Measurements from ENCODE around the gene IPO11.
"Not testable (repeated sequence)": the region's sequence is repeated elsewhere in the genome, so short reads cannot be mapped to it uniquely, and the experiment has no call there.

The IPO11 gene

GRCh38 chr5:62513085-62513484, 100.5 kb downstream of the IPO11 start:
- not testable (repeated sequence) for DNase-seq (ENCODE audit: low read depth in 1 of 2, low spot score in 1 of 2)

DNA sequence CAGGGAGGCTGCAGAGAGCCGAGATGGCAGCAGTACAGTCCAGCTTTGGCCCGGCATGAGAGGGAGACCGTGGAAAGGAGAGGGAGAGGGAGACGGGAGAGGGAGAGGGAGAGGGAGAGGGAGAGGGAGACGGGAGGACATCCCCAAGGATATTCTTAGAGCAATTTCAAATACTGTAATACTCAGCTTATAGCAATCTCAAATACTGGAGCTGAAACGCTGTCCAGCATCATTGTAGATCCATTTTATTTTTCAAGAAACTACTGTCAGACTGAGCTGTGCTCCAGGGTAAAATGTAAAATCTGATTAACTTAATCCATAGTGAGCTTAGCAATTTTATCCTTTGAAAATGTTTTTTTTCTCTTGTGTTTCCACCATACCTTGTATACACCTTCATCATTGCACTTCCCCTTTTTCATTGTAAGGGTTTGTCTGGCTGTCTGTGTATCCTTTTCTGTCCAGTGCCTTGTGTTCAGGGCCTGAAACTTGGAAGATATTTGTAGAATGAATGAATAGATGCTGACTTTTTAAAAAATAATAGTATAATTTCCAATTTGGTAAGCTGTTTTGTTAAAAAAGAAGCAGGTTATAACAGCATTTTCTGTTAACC, 102.1 kb downstream of the IPO11 start:
- DNase-seq (ENCODE audit: low read depth in 1 of 2, low spot score in 1 of 2) = no peak

- DNase-seq (ENCODE audit: low read depth in 1 of 2, low spot score in 1 of 2) = not testable (repeated sequence)
These were observed 108.2 kb downstream of the IPO11 start for GRCh38 chr5:62520812-62521211.

DNA sequence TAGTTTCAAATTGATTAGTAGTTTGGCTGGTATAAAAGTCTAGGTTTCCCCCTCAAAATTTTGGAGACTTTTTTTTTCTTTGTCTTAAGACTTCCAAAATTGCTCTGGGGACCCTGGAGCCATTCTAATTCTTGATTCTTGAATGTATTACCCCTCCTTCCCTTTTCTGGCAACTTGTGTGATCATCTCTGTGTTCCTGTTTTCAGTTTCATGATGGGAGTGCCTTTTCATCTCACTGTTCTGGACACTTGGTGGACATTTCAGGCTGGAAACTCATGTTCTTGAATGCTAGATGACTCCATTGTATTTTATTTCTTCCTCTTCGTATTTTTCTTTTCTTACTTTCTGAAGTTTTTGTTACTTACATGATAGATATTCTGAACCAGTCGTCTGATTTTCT, 108.8 kb downstream of the IPO11 start:
- no peak for DNase-seq (ENCODE audit: low read depth in 1 of 2, low spot score in 1 of 2)

DNA sequence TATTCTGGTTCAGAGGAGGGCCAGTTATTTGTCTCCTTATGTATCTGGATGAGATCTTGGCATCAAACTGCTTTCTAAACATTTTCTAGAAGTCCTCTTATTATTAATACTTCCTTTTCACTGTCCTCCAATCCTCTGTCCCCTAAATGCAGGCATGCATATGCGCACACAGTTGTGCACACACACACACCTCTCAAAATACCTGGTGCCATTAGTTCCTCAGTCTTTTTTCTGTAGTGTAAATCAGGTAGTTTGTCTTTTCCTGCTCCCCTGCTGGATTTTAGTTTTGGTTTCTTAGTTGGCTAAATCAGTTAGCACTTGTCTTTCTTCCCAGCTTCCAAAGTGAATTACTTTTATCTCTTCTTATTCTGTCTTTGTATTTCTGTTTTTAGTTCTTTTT, 110.2 kb downstream of the IPO11 start:
- DNase-seq (ENCODE audit: low read depth in 1 of 2, low spot score in 1 of 2) = no peak

- DNase-seq (ENCODE audit: low read depth in 1 of 2, low spot score in 1 of 2) = no peak
These were observed 121.0 kb downstream of the IPO11 start for GRCh38 chr5:62533597-62533996.

GRCh38 chr5:62534461-62535236, 122.1 kb downstream of the IPO11 start:
- no peak for DNase-seq (ENCODE audit: low read depth in 1 of 2, low spot score in 1 of 2)

DNA sequence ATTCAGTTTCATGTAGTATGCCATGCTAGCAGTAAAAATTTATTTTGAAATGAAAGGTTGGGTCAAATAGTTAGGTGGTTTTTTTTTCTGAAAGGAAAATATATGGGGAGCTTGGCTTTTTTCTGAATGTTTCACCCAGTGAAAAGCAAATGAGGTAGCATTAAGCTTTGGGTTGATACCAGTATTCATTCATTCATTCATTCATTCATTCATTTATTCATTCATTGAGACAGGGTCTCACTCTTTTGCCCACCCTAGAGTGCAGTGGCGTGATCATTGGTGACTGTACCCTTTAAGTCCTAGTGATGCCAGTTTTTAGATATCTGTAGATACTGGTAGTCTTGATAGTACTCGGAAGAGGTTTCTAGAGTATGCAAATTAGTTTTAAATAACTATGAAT, 123.7 kb downstream of the IPO11 start:
- DNase-seq (ENCODE audit: low read depth in 1 of 2, low spot score in 1 of 2) = no peak

DNA sequence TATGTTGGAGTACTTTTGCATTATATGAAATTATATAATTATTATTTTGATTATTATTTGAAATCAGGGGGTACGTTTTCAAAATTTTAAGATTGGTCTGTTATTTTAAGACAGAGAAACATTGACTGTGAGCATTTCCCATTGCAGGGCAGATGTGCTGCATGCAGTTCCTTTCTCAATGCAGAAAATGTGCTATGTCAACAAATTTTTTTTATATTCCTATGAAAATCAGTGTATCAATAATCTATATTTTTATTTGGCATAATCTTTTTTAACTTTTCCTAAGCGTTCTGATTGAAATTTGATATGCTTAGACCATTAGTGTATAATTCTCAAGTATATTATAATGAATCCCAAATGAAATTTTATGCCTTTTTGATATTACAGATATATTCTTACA, 124.2 kb downstream of the IPO11 start:
- DNase-seq (ENCODE audit: low read depth in 1 of 2, low spot score in 1 of 2) = no peak

DNA sequence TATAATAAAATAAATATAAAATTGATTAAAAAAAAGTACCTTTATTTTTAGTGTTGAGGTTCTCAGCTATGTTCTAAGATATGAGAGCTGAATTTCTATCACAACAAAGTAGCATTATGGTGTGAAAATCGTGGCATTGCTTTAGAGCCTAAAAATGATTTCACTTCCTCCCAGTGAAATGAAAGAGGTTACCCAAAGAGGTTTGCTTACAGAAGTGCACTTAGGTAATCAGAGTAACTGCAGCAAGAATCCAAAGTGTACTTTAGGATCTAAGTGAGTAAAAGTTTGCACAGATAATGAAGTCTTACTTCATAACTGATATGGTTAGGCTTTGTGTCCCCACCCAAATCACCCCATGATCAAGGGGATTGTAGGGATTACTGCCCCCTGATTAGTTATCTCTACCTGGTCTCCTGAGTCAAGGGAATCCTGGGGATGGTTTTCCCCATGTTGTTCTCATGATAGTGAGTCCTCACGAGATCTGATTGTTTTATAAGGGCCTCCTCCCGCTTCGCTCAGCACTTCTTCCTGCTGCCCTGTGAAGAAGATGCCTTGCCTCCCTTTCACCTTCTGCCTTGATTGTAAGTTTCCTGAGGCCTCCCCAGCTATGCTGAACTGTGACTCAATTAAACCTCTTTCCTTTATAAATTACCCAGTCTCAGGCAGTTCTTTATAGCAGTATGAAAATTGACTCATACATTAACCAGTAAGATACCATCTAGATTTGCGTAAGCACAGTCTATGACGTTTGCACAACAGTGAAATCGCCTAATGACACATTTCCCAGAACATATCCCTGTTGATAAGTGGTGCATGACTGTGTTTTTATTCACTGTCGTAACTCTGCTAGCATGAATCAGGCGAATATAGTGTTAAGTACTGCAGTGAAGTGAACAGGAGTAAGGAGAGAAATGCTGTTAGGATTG, 125.7 kb downstream of the IPO11 start:
- no peak for DNase-seq (ENCODE audit: low read depth in 1 of 2, low spot score in 1 of 2)

GRCh38 chr5:62542720-62543119, 130.2 kb downstream of the IPO11 start:
- no peak for DNase-seq (ENCODE audit: low read depth in 1 of 2, low spot score in 1 of 2)

DNA sequence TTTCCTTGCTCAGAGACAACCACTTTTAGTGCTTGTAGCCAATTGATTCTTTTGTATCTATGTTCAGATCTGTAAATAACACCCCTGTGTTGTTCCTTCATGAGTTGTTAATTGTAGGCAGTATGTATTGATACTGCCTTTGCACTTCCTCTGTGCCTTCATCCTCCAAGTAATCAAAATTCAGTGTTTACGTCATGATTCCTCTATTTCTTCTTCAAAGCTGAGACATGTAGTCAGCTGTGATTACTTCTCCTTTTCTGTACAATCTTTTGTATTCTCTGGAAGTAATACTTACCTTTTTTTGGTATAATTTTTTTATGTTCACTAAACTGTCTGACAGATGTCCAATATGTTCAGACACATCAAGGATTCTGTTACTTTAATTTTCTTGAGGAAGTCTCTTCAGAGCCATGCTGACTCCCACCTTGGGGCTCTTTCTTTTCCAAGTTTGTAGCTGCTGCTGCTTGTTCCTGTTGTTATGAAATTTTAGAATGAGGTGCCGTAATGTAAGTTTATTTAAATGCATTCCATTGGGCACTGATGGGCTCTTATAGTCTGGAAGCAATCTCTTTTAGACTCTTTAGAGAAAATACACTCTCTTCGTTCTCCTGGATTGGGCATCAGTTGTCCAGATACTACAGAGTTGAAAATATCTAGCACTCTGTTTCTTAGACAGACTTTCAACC, 135.5 kb downstream of the IPO11 start:
- no peak for DNase-seq (ENCODE audit: low read depth in 1 of 2, low spot score in 1 of 2)

- no peak for DNase-seq (ENCODE audit: low read depth in 1 of 2, low spot score in 1 of 2)
These were observed 137.5 kb downstream of the IPO11 start for GRCh38 chr5:62550103-62550502.

GRCh38 chr5:62555930-62556329, 143.4 kb downstream of the IPO11 start:
- DNase-seq (ENCODE audit: low read depth in 1 of 2, low spot score in 1 of 2) = no peak

DNA sequence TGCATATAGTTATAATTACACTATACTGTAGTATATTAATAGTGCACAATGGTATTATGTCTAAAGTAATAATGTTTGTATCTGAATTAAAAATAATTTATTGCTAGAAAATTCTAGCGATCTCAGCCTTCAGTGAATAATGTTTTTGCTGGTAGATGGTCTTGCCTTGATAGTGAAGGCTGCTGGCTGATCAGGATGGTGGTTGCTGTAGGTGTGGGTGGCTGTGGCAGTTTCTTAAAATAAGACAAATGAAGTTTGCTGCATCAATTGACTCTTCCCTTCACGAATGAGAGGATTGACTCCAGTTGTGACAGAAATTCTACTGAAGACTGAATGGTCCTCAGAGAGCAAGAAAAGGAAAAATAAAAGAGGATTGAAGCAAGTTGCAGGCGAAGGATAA, 146.4 kb downstream of the IPO11 start:
- DNase-seq (ENCODE audit: low read depth in 1 of 2, low spot score in 1 of 2) = no peak

GRCh38 chr5:62560786-62561185, 148.2 kb downstream of the IPO11 start:
- no peak for DNase-seq (ENCODE audit: low read depth in 1 of 2, low spot score in 1 of 2)

GRCh38 chr5:62561896-62562295, 149.3 kb downstream of the IPO11 start:
- no peak for DNase-seq (ENCODE audit: low read depth in 1 of 2, low spot score in 1 of 2)

DNA sequence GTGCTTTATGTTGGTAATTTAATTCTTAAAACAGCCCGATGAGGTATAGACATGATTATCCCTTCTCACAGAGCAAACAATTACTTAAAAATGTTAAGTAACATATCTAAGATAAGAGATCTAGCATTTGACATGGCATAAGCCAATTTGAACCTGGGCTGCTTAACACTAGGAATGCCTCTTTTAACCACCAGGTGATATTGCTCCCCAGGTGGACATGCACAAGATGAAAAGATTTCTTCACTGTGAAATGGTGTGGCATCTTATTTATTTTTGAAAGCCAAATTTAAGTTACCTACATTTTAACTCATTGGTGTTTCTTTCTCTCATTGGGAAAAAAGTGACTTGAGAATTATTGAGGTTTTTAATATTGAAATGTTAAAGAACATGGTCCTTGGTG, 150.3 kb downstream of the IPO11 start:
- no peak for DNase-seq (ENCODE audit: low read depth in 1 of 2, low spot score in 1 of 2)

GRCh38 chr5:62564101-62564500, 151.5 kb downstream of the IPO11 start:
- DNase-seq (ENCODE audit: low read depth in 1 of 2, low spot score in 1 of 2) = no peak

DNA sequence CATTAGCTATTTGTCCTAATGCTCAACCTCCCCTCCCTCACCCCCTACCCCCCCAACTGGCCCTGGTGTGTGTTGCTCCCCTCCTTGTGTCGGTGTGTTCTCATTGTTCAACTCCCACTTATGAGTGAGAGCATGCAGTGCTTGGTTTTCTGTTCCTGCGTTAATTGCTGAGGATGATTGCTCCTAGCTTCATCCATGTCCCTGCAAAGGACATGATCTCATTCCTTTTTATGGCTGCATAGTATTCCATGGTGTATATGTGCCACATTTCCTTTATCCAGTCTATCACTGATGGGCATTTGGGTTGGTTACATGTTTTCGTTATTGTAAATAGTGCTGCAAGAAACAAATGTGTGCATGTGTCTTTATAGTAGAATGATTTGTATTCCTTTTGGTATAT, 153.2 kb downstream of the IPO11 start:
- not testable (repeated sequence) for DNase-seq (ENCODE audit: low read depth in 1 of 2, low spot score in 1 of 2)

- DNase-seq (ENCODE audit: low read depth in 1 of 2, low spot score in 1 of 2) = no peak
These were observed 155.6 kb downstream of the IPO11 start for GRCh38 chr5:62568143-62568542.
